CD4-positive, alpha-beta T cell treated with Interleukin-6 at 100 ng/mL for 8 hours (primary cell): ENCODE results near the gene PROSER3.
"Not testable (repeated sequence)": the region's sequence is repeated elsewhere in the genome, so short reads cannot be mapped to it uniquely, and the experiment has no call there.

Source experiments
- DNase-seq: peaks from one replicate; pipeline ENCODE4 v3.0.0-alpha.2; 2020; ENCODE audit warnings: mixed read lengths, low spot score

The PROSER3 gene

GRCh38 chr19:35793381-35794165 is 35.6 kb downstream of the PROSER3 start:
- DNase-seq = no peak

- not testable (repeated sequence) for DNase-seq
Measured at GRCh38 chr19:35795564-35795963, 37.6 kb downstream of the PROSER3 start.

GRCh38 chr19:35796645-35797542 is 38.9 kb downstream of the PROSER3 start:
- DNase-seq = no peak

- DNase-seq = no peak
Measured at GRCh38 chr19:35797663-35798062, 39.7 kb downstream of the PROSER3 start.

- DNase-seq = no peak
Measured at GRCh38 chr19:35801828-35802227, 43.9 kb downstream of the PROSER3 start.

GRCh38 chr19:35805526-35806102 is 47.6 kb downstream of the PROSER3 start:
- DNase-seq = no peak

- no peak for DNase-seq
Measured at GRCh38 chr19:35806597-35806996, 48.6 kb downstream of the PROSER3 start.

- DNase-seq = no peak
Measured at GRCh38 chr19:35807633-35808032, 49.7 kb downstream of the PROSER3 start.

- DNase-seq = no peak
Measured at GRCh38 chr19:35811317-35812219, 53.6 kb downstream of the PROSER3 start.

GRCh38 chr19:35812220-35813042 is 54.5 kb downstream of the PROSER3 start, which contains the start of gene PRODH2:
PRODH2 (minus strand) TSS chr19:35812845; CDS start chr19:35812805, 40 bp downstream.
- no peak for DNase-seq

GRCh38 chr19:35813043-35813890 is 55.3 kb downstream of the PROSER3 start:
- DNase-seq = no peak

GRCh38 chr19:35816262-35816661 is 58.3 kb downstream of the PROSER3 start:
- no peak for DNase-seq

- no peak for DNase-seq
Measured at GRCh38 chr19:35816846-35817245, 58.9 kb downstream of the PROSER3 start.

GRCh38 chr19:35818445-35818844 is 60.5 kb downstream of the PROSER3 start:
- no peak for DNase-seq
